Measurements from ENCODE around the gene KCP. TPM values are rescaled to one million over a fixed set of nuclear protein-coding genes. Genes with fewer than 3 reads are reported as not detected.

Gene KCP
- polyA plus RNA-seq, 1 donor from 2014 or later: 0.31 TPM

GRCh38 chr7:128854396-128854795, 56.1 kb downstream of the KCP start:
- H3K36me3 ChIP-seq (ENCODE audit: insufficient read depth, low read length): no peaks in the 10 kb centered on the region
- no peaks in the 10 kb centered on the region for H4K20me1 ChIP-seq (ENCODE audit: insufficient read depth)
- no peak overlapping the region for H3K27ac ChIP-seq (ENCODE audit: low read length)
- no peaks in the 10 kb centered on the region for H3K79me2 ChIP-seq (replicated peaks; ENCODE audit: insufficient read depth, low read length)
- H3K4me2 ChIP-seq (ENCODE audit: low read length): no peak overlapping the region
- H3F3A ChIP-seq (ENCODE audit: insufficient read depth, low read length, poor library complexity, severe bottlenecking): no peaks in the 10 kb centered on the region
- no peaks in the 10 kb centered on the region for H3K9me3 ChIP-seq (ENCODE audit: low read length)
- H3K4me3 ChIP-seq (ENCODE audit: low read length): no peak overlapping the region
- TF ChIP-seq SMC3 (conservative IDR thresholded peaks at IDR 0.05; ENCODE audit: poor library complexity) (no peak), EP300 (conservative IDR thresholded peaks at IDR 0.05; ENCODE audit: poor library complexity, severe bottlenecking) (no peak), TAF1 (IDR thresholded peaks at IDR 0.05; ENCODE audit: low read depth) (no peak), RAD21 (conservative IDR thresholded peaks at IDR 0.05) (no peak), EZH2 (IDR thresholded peaks at IDR 0.05; ENCODE audit: borderline replicate concordance, insufficient read depth, low read length, poor library complexity, severe bottlenecking) (no peak)
- H3K9me2 ChIP-seq (ENCODE audit: insufficient read depth, low read length): no peaks in the 10 kb centered on the region
- no peaks in the 10 kb centered on the region for H3K27me3 ChIP-seq (ENCODE audit: insufficient read depth, low read depth, low read length)
- H3K9ac ChIP-seq (ENCODE audit: low read length): no peak overlapping the region
- no peak overlapping the region for H2AFZ ChIP-seq (ENCODE audit: low read depth, low read length)

- no peak for TF ChIP-seq TAF1 (IDR thresholded peaks at IDR 0.05; ENCODE audit: low read depth)
- TF ChIP-seq SMC3 (conservative IDR thresholded peaks at IDR 0.05; ENCODE audit: poor library complexity): no peak
- no peak for TF ChIP-seq RAD21 (conservative IDR thresholded peaks at IDR 0.05)
- TF ChIP-seq MXI1 (conservative IDR thresholded peaks at IDR 0.05; ENCODE audit: poor library complexity, severe bottlenecking): no peak
- H3F3A ChIP-seq (ENCODE audit: insufficient read depth, low read length, poor library complexity, severe bottlenecking): no peaks in the 10 kb centered on the region
- H3K9me3 ChIP-seq (ENCODE audit: low read length): no peaks in the 10 kb centered on the region
- no peak overlapping the region for H3K4me3 ChIP-seq (ENCODE audit: low read length)
- no peaks in the 10 kb centered on the region for H3K79me2 ChIP-seq (replicated peaks; ENCODE audit: insufficient read depth, low read length)
- H3K9me2 ChIP-seq (ENCODE audit: insufficient read depth, low read length): no peaks in the 10 kb centered on the region
- no peak overlapping the region for H3K9ac ChIP-seq (ENCODE audit: low read length)
- no peak overlapping the region for H3K4me2 ChIP-seq (ENCODE audit: low read length)
- H3K27me3 ChIP-seq (ENCODE audit: insufficient read depth, low read depth, low read length): no peaks in the 10 kb centered on the region
- H4K20me1 ChIP-seq (ENCODE audit: insufficient read depth): no peaks in the 10 kb centered on the region
- no peak overlapping the region for H2AFZ ChIP-seq (ENCODE audit: low read depth, low read length)
- H3K27ac ChIP-seq (ENCODE audit: low read length): no peak overlapping the region
- no peaks in the 10 kb centered on the region for H3K36me3 ChIP-seq (ENCODE audit: insufficient read depth, low read length)
Observed at GRCh38 chr7:128853799-128854198, 56.7 kb downstream of the KCP start.

- Histone ChIP-seq H3K9ac (ENCODE audit: low read length) (no peak overlapping the region), H3K9me2 (ENCODE audit: insufficient read depth, low read length) (no peaks in the 10 kb centered on the region), H3K79me2 (replicated peaks; ENCODE audit: insufficient read depth, low read length) (no peaks in the 10 kb centered on the region), H3K4me3 (ENCODE audit: low read length) (no peak overlapping the region), H3F3A (ENCODE audit: insufficient read depth, low read length, poor library complexity, severe bottlenecking) (no peaks in the 10 kb centered on the region), H3K27me3 (ENCODE audit: insufficient read depth, low read depth, low read length) (no peaks in the 10 kb centered on the region), H3K36me3 (ENCODE audit: insufficient read depth, low read length) (no peaks in the 10 kb centered on the region), H3K9me3 (ENCODE audit: low read length) (no peaks in the 10 kb centered on the region), H4K20me1 (ENCODE audit: insufficient read depth) (no peaks in the 10 kb centered on the region), H3K4me2 (ENCODE audit: low read length) (no peak overlapping the region), H2AFZ (ENCODE audit: low read depth, low read length) (no peak overlapping the region), H3K27ac (ENCODE audit: low read length) (no peak overlapping the region)
- no peak for TF ChIP-seq MXI1 (conservative IDR thresholded peaks at IDR 0.05; ENCODE audit: poor library complexity, severe bottlenecking)
- TF ChIP-seq REST (IDR thresholded peaks at IDR 0.05; ENCODE audit: borderline replicate concordance): no peak
Observed at GRCh38 chr7:128852537-128853254, 57.8 kb downstream of the KCP start.
